Activated CD4-positive, alpha-beta T cell treated with anti-CD3 and anti-CD28 coated beads, Interleukin-2, amount 50 U/mL, for 24 hours (primary cell): ENCODE results near the gene SCN1A.
"Not testable (repeated sequence)": the region's sequence is repeated elsewhere in the genome, so short reads cannot be mapped to it uniquely, and the experiment has no call there.

Source experiments
- DNase-seq, 2 donors: peaks; one replicate each; pipeline ENCODE4 v3.0.0-alpha.2; 2020; ENCODE audit warnings: low read depth in 1 of 2, low spot score in 1 of 2

SCN1A gene

GRCh38 chr2:166135849-166136258 lies 8.0 kb upstream of the SCN1A start:
- no peak for DNase-seq

GRCh38 chr2:166135152-166135848 lies 7.5 kb upstream of the SCN1A start:
- DNase-seq: no peak

- no peak for DNase-seq
Observed at GRCh38 chr2:166134252-166135151, 6.7 kb upstream of the SCN1A start.

- DNase-seq: no peak
Observed at GRCh38 chr2:166133653-166134052, 5.8 kb upstream of the SCN1A start.

- no peak for DNase-seq
Observed at GRCh38 chr2:166128156-166128505, 311 bp upstream of the SCN1A start.

- no peak for DNase-seq
Observed at GRCh38 chr2:166126007-166126639, 1.7 kb downstream of the SCN1A start.

GRCh38 chr2:166125557-166125956 lies 2.3 kb downstream of the SCN1A start:
- DNase-seq: no peak

- no peak for DNase-seq
Observed at GRCh38 chr2:166118180-166118579, 9.6 kb downstream of the SCN1A start.

- no peak for DNase-seq
Observed at GRCh38 chr2:166117491-166117890, 10.3 kb downstream of the SCN1A start.

- no peak for DNase-seq
Observed at GRCh38 chr2:166115589-166115988, 12.2 kb downstream of the SCN1A start.

- no peak for DNase-seq
Observed at GRCh38 chr2:166112193-166112605, 15.6 kb downstream of the SCN1A start.

GRCh38 chr2:166106431-166107015 lies 21.3 kb downstream of the SCN1A start:
- DNase-seq: no peak

- DNase-seq: no peak
Observed at GRCh38 chr2:166104773-166105172, 23.0 kb downstream of the SCN1A start.

- DNase-seq: no peak
Observed at GRCh38 chr2:166104084-166104483, 23.7 kb downstream of the SCN1A start.

- DNase-seq: not testable (repeated sequence)
Observed at GRCh38 chr2:166103277-166103676, 24.5 kb downstream of the SCN1A start.

GRCh38 chr2:166094325-166094724 lies 33.5 kb downstream of the SCN1A start:
- no peak for DNase-seq

- no peak for DNase-seq
Observed at GRCh38 chr2:166092889-166093288, 34.9 kb downstream of the SCN1A start.

- DNase-seq: no peak
Observed at GRCh38 chr2:166091439-166091838, 36.4 kb downstream of the SCN1A start.

GRCh38 chr2:166090908-166091307 lies 36.9 kb downstream of the SCN1A start:
- DNase-seq: no peak

- no peak for DNase-seq
Observed at GRCh38 chr2:166090346-166090745, 37.5 kb downstream of the SCN1A start.

GRCh38 chr2:166088634-166089033 lies 39.2 kb downstream of the SCN1A start:
- DNase-seq: no peak

- DNase-seq: no peak
Observed at GRCh38 chr2:166084301-166084700, 43.5 kb downstream of the SCN1A start.
